Measurements from ENCODE around the gene LIPE.

DNA sequence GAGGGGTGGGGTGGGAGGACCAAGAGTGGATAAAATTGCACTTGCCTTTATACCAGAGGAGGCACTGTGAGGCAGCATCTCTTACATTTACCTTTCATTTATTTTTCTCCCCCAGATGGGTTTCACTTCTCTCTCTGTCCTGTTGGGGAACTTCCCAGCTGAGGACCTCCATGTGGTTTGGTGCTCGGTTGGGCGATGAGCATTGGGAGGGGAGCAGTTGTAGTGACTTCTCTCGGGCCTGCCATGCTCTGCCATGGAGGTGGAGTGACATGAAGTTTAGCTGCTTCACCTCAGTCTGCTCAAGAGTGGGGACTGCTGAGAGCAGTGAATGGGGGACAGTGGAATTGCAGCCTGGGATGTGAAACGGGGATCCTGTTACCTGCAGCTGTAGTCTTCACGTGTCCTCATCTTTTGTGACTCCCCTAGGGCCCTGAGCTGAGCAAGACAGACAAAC is 38.7 kb upstream of the LIPE start:
- TF ChIP-seq POLR2AphosphoS5 (IDR thresholded peaks at IDR 0.05; ENCODE audit: borderline replicate concordance, low read depth, low read length) (no peak), EZH2 (IDR thresholded peaks at IDR 0.05) (no peak), FOXP2 (optimal IDR thresholded peaks at IDR 0.05; ENCODE audit: control extremely low read depth, extremely low read length, insufficient read depth) (no peak)
